IMR-90 (cell line): ENCODE data around the gene NFE2L2. TPM values are rescaled to one million over a fixed set of nuclear protein-coding genes. Genes with fewer than 3 reads are reported as not detected.

Source experiments
- ATAC-seq: fragments of 200-7000 bp; cut with Tn5 transposase; 2 replicates; pipeline ENCODE4 v1.9.1; 2020; ENCODE audit warnings: low read depth, mild to moderate bottlenecking, moderate library complexity
- BruUV-seq: library from RNA; stranded (reverse); fragments of 400-500 nt; replicated peaks from 2 replicates; lab custom pipeline; 2021; lab: Mats Ljungman, UMichigan
- CTCF ChIA-PET: fragments of 300-600 bp; formaldehyde crosslinking; extraction: SDS; loops from one replicate; lab custom pipeline; 2021; ENCODE audit warnings: antibody characterized with exemption; lab: Yijun Ruan, JAX
- POLR2A ChIA-PET: fragments of 300-600 bp; sonication (Branson Sonifier 250); formaldehyde crosslinking; loops from one replicate; lab custom pipeline; 2022; ENCODE audit warnings: antibody characterized with exemption; ENCODE audit not compliant: unreplicated experiment; lab: Charles Lee
- DNase-seq: peaks from one replicate; pipeline ENCODE4 v3.0.0; 2013
- H2AFZ ChIP-seq: replicated peaks from 2 replicates; pipeline ENCODE3; 2013; ENCODE audit warnings: low read length, mild to moderate bottlenecking; ENCODE audit not compliant: poor library complexity
- H2AK5ac ChIP-seq: 2 replicates; pipeline ENCODE4 v1.6.1; 2013; ENCODE audit warnings: low read depth, low read length, inconsistent platforms
- H2AK9ac ChIP-seq: replicated peaks from 2 replicates; pipeline ENCODE3; 2013; ENCODE audit warnings: mild to moderate bottlenecking, low read depth, low read length, moderate library complexity; ENCODE audit not compliant: poor library complexity
- H2BK120ac ChIP-seq: 2 replicates; pipeline ENCODE4 v1.6.1; 2013; ENCODE audit warnings: low read depth, low read length, inconsistent platforms
- H2BK15ac ChIP-seq: 3 replicates; pipeline ENCODE4 v1.6.1; 2013; ENCODE audit warnings: low read depth, low read length, inconsistent platforms
- H2BK20ac ChIP-seq: 2 replicates; pipeline ENCODE4 v1.6.1; 2013; ENCODE audit warnings: low read depth, mild to moderate bottlenecking, inconsistent platforms, low read length, moderate library complexity
- H2BK5ac ChIP-seq: 2 replicates; pipeline ENCODE4 v1.6.1; 2013; ENCODE audit warnings: mild to moderate bottlenecking, low read depth, low read length, inconsistent platforms; ENCODE audit not compliant: poor library complexity, severe bottlenecking
- H3K14ac ChIP-seq: replicated peaks from 2 replicates; pipeline ENCODE4 v1.6.1; 2013; ENCODE audit warnings: low read depth, low read length, inconsistent platforms
- H3K18ac ChIP-seq: 2 replicates; pipeline ENCODE4 v1.6.1; 2013; ENCODE audit warnings: low read depth, low read length, control low read depth
- H3K23ac ChIP-seq: 2 replicates; pipeline ENCODE4 v1.6.1; 2013; ENCODE audit warnings: low read depth, low read length, inconsistent platforms
- H3K27ac ChIP-seq: 2 replicates; pipeline ENCODE4 v1.5.1; 2013; ENCODE audit warnings: mild to moderate bottlenecking, control low read depth, low read length; ENCODE audit not compliant: insufficient read depth
- H3K27me3 ChIP-seq: 2 replicates; pipeline ENCODE4 v1.6.1; 2013; ENCODE audit warnings: low read length; ENCODE audit not compliant: control insufficient read depth, insufficient read depth
- H3K36me3 ChIP-seq: 2 replicates; pipeline ENCODE4 v1.6.1; 2013; ENCODE audit warnings: low read length, mixed read lengths; ENCODE audit not compliant: control insufficient read depth, insufficient read depth
- H3K4ac ChIP-seq: 2 replicates; pipeline ENCODE4 v1.6.1; 2013; ENCODE audit warnings: low read depth, low read length, inconsistent platforms
- H3K4me1 ChIP-seq: 2 replicates; pipeline ENCODE4 v1.6.1; 2013; ENCODE audit warnings: low read length, mixed read lengths; ENCODE audit not compliant: control insufficient read depth, insufficient read depth
- H3K4me2 ChIP-seq: 2 replicates; pipeline ENCODE4 v1.6.1; 2013; ENCODE audit warnings: low read depth, mild to moderate bottlenecking, control low read depth, low read length, moderate library complexity
- H3K4me3 ChIP-seq: 2 replicates; pipeline ENCODE4 v1.5.1; 2013; ENCODE audit warnings: low read depth, mild to moderate bottlenecking, control low read depth, low read length, moderate library complexity; ENCODE audit not compliant: insufficient read depth
- H3K56ac ChIP-seq: 2 replicates; pipeline ENCODE4 v1.6.1; 2013; ENCODE audit warnings: low read length, inconsistent platforms; ENCODE audit not compliant: insufficient read depth; ENCODE audit errors: extremely low read depth
- H3K79me1 ChIP-seq, 2 experiments: 2 replicates each; pipeline ENCODE4 v1.6.1; 2013; ENCODE audit warnings: low read length in 2 of 2, inconsistent platforms in 1 of 2, low read depth in 1 of 2
- H3K9ac ChIP-seq: 2 replicates; pipeline ENCODE4 v1.6.1; 2013; ENCODE audit warnings: low read depth, low read length, control low read depth
- H3K9me1 ChIP-seq: 2 replicates; pipeline ENCODE4 v1.6.1; 2013; ENCODE audit warnings: low read length, inconsistent platforms; ENCODE audit not compliant: insufficient read depth
- H3K9me3 ChIP-seq: 2 replicates; pipeline ENCODE4 v1.6.1; 2013; ENCODE audit warnings: low read length; ENCODE audit not compliant: control insufficient read depth, insufficient read depth
- H4K20me1 ChIP-seq: 2 replicates; pipeline ENCODE4 v1.6.1; 2013; ENCODE audit warnings: low read length, inconsistent platforms; ENCODE audit not compliant: insufficient read depth
- H4K5ac ChIP-seq: 2 replicates; pipeline ENCODE4 v1.6.1; 2013; ENCODE audit warnings: mild to moderate bottlenecking, low read depth, low read length, control low read depth
- H4K8ac ChIP-seq, 2 experiments: 2 replicates each; pipeline ENCODE4 v1.6.1; 2013; ENCODE audit warnings: low read depth in 2 of 2, low read length in 2 of 2, control low read depth in 1 of 2, inconsistent platforms in 1 of 2
- H4K91ac ChIP-seq: 2 replicates; pipeline ENCODE4 v1.6.1; 2013; ENCODE audit warnings: low read depth, low read length, inconsistent platforms; ENCODE audit not compliant: insufficient read depth
- BHLHE40 ChIP-seq: fragments of 150-350 bp; IDR thresholded peaks from 2 replicates; pipeline ENCODE4 v1.6.1; 2016; ENCODE audit warnings: mild to moderate bottlenecking, low read depth, low read length
- CHD1 ChIP-seq: IDR thresholded peaks from 2 replicates; pipeline ENCODE4 v1.6.1; 2012; ENCODE audit warnings: low read depth, low read length, improper control_type of control experiment
- WGBS, 2 experiments: methylation state at CpG; one replicate each; pipeline versions ENCODE4 v1.1.5 to v1.1.7; 2013; ENCODE audit warnings: missing lambda C conversion rate in 2 of 2; ENCODE audit not compliant: insufficient read length in 1 of 2; ENCODE audit errors: extremely low coverage in 2 of 2; 5-methylcytosine and 5-hydroxymethylcytosine counted together
- dilution Hi-C: fragments of 300-500 bp; cut with HindIII; formaldehyde crosslinking; loops from one replicate; pipeline ENCODE4 v1.14.3; 2018; ENCODE audit warnings: low sequenced_read_pairs; ENCODE audit not compliant: unreplicated experiment
- in situ Hi-C: fragments of 300-500 bp; cut with MboI; formaldehyde crosslinking; loops from 3 replicates; pipeline ENCODE4 v1.14.3; 2019; ENCODE audit warnings: low sequenced_read_pairs, inconsistent platforms, mixed read lengths
- intact Hi-C: fragments of 100-400 bp; cut with micrococcal nuclease; formaldehyde crosslinking; loops from 2 replicates; pipeline ENCODE4 v1.10.0; 2022
- polyA plus RNA-seq, 3 experiments: library from polyadenylated mRNA; depleted of rRNA; stranded (reverse); fragments of >200 nt; gene quantifications; 2 replicates each; pipeline ENCODE4 v1.2.3, GENCODE V29; 2012; ENCODE audit warnings: low replicate concordance in 1 of 3
- total RNA-seq: library from RNA; depleted of rRNA; stranded (reverse); fragments of >200 nt; gene quantifications from 2 replicates; pipeline ENCODE4 v1.2.3, GENCODE V29; 2012
- TF ChIP-seq, protein P1 (sequence below): fragments of 150-350 bp; IDR thresholded peaks from 2 replicates; pipeline ENCODE4 v1.6.1; 2017; ENCODE audit warnings: mild to moderate bottlenecking, antibody characterized with exemption, low read length, low read depth

The NFE2L2 gene
- total and polyA plus RNA-seq, 2 of the 4 experiments (the other 2 are of a cell fraction): 72.7 to 83.5 TPM

DNA sequence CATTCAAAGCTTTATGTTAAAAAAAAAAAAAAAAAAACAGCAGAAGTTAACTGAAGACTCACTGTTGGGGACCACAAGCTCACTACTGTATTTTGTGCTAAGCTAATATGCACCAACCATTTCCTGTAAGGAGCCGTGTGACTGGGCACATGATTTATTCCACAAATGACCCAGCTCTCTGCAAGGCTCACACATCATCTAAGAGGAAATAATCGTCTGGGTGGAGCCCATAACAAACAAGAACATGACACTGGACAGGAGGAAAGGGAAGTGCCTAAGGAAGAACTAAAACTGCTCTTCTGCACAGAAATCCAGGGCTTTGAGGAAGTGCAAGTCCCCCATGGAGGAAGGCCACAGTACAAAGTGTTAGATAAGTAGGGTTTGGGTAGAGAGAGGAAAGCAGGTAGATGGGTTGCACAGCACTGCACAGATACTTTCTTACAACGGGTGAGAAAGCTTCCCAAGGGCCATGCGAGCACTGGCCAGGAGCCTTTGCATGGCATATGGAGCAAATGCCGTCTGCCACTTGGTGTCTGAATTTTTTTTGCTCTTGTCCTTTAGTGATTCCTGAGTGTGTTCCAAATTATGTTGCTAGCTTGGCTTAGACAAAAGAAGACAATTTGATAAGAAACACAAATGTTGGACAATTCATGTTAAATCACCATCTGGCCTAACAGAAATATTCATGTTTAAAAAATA lies 24.4 kb downstream of the NFE2L2 start:
- Histone ChIP-seq H3K4ac (peak overlapping the region; percentile 44; the same call in 1 of the 2 replicates), H3K27ac (peak overlapping the region; percentile 82), H3K56ac (no peak overlapping the region), H3K14ac (peak overlapping the region; percentile 53; the same call in 1 of the 2 replicates), H2BK20ac (peak overlapping the region; percentile 16; the same call in 1 of the 2 replicates), H3K36me3 (peaks cover 25% of the 10 kb centered on the region), H2AFZ (peak overlapping the region; percentile 23), H2BK5ac (peak overlapping the region; percentile 32), H4K20me1 (peaks cover 92% of the 10 kb centered on the region), H2BK15ac (no peak overlapping the region), H4K5ac (no peak overlapping the region), H2AK9ac (no peak overlapping the region), H3K79me1 (peaks cover 6 to 44% of the 10 kb centered on the region in 2 experiments; a peak in 3 of 4 replicates), H3K18ac (0 out of 2 replicates have a peak overlapping the region, but pooled peaks have one; percentile 33), H3K4me2 (peak overlapping the region; percentile 21; the same call in 1 of the 2 replicates), H3K4me1 (peaks cover 32% of the 10 kb centered on the region), H3K23ac (peak overlapping the region; percentile 77), H3K27me3 (no peaks in the 10 kb centered on the region), H3K9ac (no peak overlapping the region), H4K91ac (no peak overlapping the region), H2BK120ac (no peak overlapping the region), H3K4me3 (no peak overlapping the region), H3K9me3 (no peaks in the 10 kb centered on the region), H2AK5ac (peak overlapping the region; percentile 22; the same call in 1 of the 2 replicates), H4K8ac (peak overlapping the region in 1 of 2 experiments; percentile 26; a peak in 1 of 4 replicates), H3K9me1 (peaks cover 29% of the 10 kb centered on the region)
- intact Hi-C loops (loop anchor here (5.0 kb wide), 1 partner anchor 92 kb away; no protein-coding TSS in a partner anchor), dilution Hi-C loops (no loop called here), in situ Hi-C loops (no loop called here)
- BruUV-seq: no TSS peak
- POLR2A ChIA-PET: interaction anchor here (0.6 kb wide), 1 partner anchor 699 kb away, joined by 7 read pairs; no protein-coding TSS in a partner anchor
- no peak for TF ChIP-seq CHD1
- TF ChIP-seq, protein P1, sequence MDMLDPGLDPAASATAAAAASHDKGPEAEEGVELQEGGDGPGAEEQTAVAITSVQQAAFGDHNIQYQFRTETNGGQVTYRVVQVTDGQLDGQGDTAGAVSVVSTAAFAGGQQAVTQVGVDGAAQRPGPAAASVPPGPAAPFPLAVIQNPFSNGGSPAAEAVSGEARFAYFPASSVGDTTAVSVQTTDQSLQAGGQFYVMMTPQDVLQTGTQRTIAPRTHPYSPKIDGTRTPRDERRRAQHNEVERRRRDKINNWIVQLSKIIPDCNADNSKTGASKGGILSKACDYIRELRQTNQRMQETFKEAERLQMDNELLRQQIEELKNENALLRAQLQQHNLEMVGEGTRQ: peak; percentile 50; the same call in 1 of the 2 replicates
- TF ChIP-seq BHLHE40: no peak
- CTCF ChIA-PET: interaction anchor here (1.6 kb wide), 1 partner anchor 75 kb away, joined by 4 read pairs; no protein-coding TSS in a partner anchor
- no CpG with 5 or more reads among the region's 5 CpGs for WGBS, 2 experiments
- peak; percentile 49 for DNase-seq
- no peak for ATAC-seq
